ENCODE measurements around the gene TNFRSF4.

DNA sequence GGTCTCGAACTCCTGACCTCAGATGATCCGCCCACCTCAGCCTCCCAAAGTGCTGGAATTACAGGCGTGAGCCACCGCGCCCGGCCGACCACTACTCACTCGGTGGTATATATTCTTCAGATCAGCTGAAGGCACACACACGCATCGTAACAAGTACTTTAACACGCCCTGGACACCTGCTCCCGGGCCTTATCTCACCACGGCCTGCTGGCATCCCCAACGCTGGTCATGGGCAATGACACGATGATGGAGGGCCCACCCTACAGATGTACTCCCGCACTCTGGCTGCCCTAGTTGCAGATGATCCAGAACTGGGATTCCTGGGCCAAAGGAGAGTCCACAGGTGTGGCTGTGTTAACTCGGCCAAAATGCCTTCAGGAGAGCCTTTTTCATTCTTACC, 48.1 kb upstream of the TNFRSF4 start:
- TF ChIP-seq POLR2AphosphoS5 (IDR thresholded peaks at IDR 0.05; ENCODE audit: borderline replicate concordance, low read depth, low read length): no peak
- TF ChIP-seq EZH2 (IDR thresholded peaks at IDR 0.05): no peak
- no peak for TF ChIP-seq FOXP2 (optimal IDR thresholded peaks at IDR 0.05; ENCODE audit: control extremely low read depth, extremely low read length, insufficient read depth)

Measured in SK-N-MC (cell line).